Measurements from ENCODE around the gene EFCAB11.

EFCAB11 gene, protein sequence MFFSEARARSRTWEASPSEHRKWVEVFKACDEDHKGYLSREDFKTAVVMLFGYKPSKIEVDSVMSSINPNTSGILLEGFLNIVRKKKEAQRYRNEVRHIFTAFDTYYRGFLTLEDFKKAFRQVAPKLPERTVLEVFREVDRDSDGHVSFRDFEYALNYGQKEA

DNA sequence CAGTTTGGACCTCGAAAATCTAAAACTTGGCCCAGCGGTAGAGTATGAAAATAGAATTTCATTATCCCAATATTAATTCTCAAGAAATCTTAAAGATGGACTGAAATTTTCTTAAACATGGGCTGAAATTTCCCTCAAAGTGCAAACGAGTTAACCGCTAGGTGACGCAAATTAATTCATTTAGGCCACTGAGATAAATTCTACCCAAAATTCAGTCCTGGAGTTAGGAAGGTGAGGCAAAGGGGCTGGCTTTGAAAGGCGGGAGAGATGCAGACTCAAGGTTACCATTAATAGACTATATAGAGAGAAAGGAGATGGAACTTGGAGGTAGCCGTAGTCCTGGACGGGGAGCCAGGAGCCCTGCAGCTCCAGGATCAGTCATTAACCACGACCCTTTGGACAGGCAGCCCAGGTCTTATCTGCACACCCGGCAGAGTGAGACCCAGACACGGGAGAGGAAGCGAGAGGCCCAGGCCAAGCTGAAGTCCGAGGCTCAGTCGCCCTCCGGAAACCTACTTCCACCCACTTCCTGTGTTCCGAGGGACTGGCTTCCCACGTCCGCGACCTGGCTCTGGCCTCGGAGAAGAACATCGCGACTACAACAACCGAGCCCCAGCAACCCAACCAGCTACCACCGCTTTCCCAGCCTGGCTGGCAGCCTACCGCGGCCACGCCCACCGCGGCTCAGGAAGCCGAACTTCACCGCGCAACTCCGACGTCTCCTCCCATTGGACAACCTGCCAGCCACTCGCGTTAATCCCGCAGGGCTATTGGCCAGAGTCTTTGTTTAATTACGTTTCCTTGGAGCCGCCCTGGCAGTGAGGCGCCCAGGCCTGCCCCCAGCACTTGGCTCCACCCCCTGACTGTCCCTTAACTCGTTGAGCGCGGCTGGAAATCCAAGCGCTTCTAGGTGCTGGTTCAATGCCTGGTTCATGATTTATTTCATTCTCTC lies at the start of gene EFCAB11:
TSS of gene EFCAB11 (minus strand) at position 661 of the 952 bp plus-strand sequence. CDS start at position 591, 70 bp downstream.
- peak; percentile 99 for DNase-seq
- TF ChIP-seq GATA1 (IDR thresholded peaks at IDR 0.05; ENCODE audit: low read depth, low read length) (no peak), POLR2A (IDR thresholded peaks at IDR 0.05; ENCODE audit: low read length) (peak; percentile 94)

DNA sequence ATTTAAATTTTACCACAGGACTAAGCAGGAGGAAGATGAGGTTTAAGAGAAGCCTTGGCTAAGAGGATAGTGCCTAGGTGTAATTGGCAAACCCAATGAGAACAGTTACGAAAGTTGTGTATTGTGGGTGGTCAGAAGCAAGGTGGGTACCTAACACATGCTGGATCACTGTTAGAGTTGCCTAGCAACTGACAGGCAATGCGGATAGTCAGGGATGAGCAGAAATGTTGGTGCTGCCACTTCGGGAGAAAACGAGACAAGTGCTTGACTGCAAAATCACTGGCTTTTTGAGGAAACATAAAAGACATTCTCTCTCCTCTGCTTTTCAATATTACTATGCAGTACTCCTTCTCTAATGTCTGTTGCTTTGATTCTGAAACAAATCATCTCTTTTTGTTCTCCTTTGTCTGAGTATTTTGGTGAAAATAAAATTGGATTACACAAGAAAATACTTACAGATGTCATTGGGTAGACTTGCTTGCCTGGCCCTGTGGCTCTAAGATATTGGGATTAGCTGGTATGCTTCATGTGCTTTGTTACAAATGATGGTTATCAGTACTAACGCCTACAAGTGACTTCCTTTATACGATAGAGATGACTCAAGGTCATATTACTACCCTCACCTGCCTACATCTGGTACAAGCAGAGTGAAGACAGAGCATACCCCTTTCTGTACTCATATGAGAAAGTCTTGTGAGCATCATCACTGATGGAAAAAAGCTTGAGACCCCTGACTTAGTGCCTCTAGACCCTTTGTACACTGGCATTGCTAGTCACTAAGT lies 49.2 kb upstream of the EFCAB11 start:
- TF ChIP-seq GATA1 (IDR thresholded peaks at IDR 0.05; ENCODE audit: low read depth, low read length) (no peak), POLR2A (IDR thresholded peaks at IDR 0.05; ENCODE audit: low read length) (no peak)

DNA sequence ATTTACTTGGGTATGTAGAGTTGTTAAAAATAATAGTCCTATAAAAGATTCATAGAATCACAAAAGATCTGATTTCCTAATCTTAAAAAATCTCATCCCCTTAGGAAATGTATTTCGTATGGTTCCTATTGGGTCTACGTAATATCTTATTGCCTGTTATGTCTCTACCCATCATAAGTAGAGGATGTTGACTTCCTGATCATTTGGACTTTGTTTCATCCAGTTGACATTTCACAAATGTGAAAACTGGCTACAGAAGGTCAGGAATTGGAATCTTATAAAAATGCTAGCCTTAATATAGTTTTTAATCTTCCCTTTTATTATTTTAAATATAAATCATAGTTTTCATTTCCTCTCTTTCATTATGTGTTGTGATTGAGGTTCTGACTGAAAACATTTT lies 46.4 kb upstream of the EFCAB11 start:
- DNase-seq = no peak
- no peak for TF ChIP-seq POLR2A (IDR thresholded peaks at IDR 0.05; ENCODE audit: low read length)
- TF ChIP-seq GATA1 (IDR thresholded peaks at IDR 0.05; ENCODE audit: low read depth, low read length) = no peak

More for the DNA sequence above, 49.2 kb upstream of the EFCAB11 start:
- no peak for DNase-seq

- TF ChIP-seq GATA1 (IDR thresholded peaks at IDR 0.05; ENCODE audit: low read depth, low read length) = no peak
- no peak for TF ChIP-seq POLR2A (IDR thresholded peaks at IDR 0.05; ENCODE audit: low read length)
- no peak for DNase-seq
Observed at GRCh38 chr14:89996963-89997362, 42.4 kb upstream of the EFCAB11 start.

GRCh38 chr14:89992273-89992672 lies 37.7 kb upstream of the EFCAB11 start:
- DNase-seq = no peak

GRCh38 chr14:89990623-89991275 lies 36.2 kb upstream of the EFCAB11 start:
- TF ChIP-seq POLR2A (IDR thresholded peaks at IDR 0.05; ENCODE audit: low read length) = no peak
- no peak for TF ChIP-seq GATA1 (IDR thresholded peaks at IDR 0.05; ENCODE audit: low read depth, low read length)

More at GRCh38 chr14:89992273-89992672, 37.7 kb upstream of the EFCAB11 start:
- no peak for TF ChIP-seq POLR2A (IDR thresholded peaks at IDR 0.05; ENCODE audit: low read length)
- no peak for TF ChIP-seq GATA1 (IDR thresholded peaks at IDR 0.05; ENCODE audit: low read depth, low read length)

GRCh38 chr14:89990218-89990617 lies 35.7 kb upstream of the EFCAB11 start:
- TF ChIP-seq GATA1 (IDR thresholded peaks at IDR 0.05; ENCODE audit: low read depth, low read length) (no peak), POLR2A (IDR thresholded peaks at IDR 0.05; ENCODE audit: low read length) (no peak)
- no peak for DNase-seq

More at GRCh38 chr14:89990623-89991275, 36.2 kb upstream of the EFCAB11 start:
- no peak for DNase-seq

GRCh38 chr14:89988787-89989186 lies 34.3 kb upstream of the EFCAB11 start:
- TF ChIP-seq POLR2A (IDR thresholded peaks at IDR 0.05; ENCODE audit: low read length) (no peak), GATA1 (IDR thresholded peaks at IDR 0.05; ENCODE audit: low read depth, low read length) (no peak)
- DNase-seq = no peak

- no peak for DNase-seq
- TF ChIP-seq GATA1 (IDR thresholded peaks at IDR 0.05; ENCODE audit: low read depth, low read length) (no peak), POLR2A (IDR thresholded peaks at IDR 0.05; ENCODE audit: low read length) (no peak)
Observed at GRCh38 chr14:89987161-89987475, 32.6 kb upstream of the EFCAB11 start.

GRCh38 chr14:89986462-89987160 lies 32.1 kb upstream of the EFCAB11 start:
- TF ChIP-seq POLR2A (IDR thresholded peaks at IDR 0.05; ENCODE audit: low read length) (no peak), GATA1 (IDR thresholded peaks at IDR 0.05; ENCODE audit: low read depth, low read length) (no peak)
- no peak for DNase-seq

DNA sequence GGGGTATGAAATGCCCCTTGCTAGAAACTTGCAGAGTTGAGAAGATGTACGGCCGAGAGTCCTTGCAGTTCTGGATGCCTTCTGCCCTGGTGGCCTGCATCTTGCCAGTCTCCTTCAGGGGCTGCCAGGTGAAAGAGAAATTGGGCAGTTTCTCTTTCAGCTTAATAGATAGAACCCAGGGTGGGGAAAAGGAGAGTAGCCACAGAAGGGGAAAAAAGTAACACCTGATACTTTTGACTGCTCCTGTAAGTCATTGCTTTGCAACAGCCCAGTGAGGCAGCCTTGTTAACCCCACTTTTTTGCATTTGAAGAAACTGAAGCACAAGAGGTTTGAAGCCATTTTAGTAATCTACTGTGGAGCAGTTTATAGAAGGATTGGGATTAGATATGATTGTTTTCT lies 28.8 kb upstream of the EFCAB11 start:
- TF ChIP-seq GATA1 (IDR thresholded peaks at IDR 0.05; ENCODE audit: low read depth, low read length) (no peak), POLR2A (IDR thresholded peaks at IDR 0.05; ENCODE audit: low read length) (no peak)
- DNase-seq = no peak

DNA sequence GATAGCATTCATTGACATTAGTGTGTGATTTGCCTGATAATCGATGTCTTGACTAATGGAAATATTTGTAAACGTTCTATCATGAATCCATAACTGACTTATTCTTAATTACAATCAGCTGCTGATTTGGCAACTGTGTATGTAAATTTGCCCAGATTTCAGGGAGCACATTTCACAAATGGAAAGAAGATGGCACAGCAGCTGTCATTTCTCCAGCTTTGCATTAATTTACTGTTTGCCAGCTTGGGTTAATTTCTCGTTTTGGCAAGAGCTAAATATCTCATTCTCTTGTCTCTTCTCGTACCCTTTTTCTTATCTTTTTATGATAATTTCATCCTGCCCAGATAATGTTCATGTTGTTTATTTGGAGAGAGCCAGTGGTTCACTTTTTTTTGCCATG lies 24.1 kb upstream of the EFCAB11 start:
- DNase-seq = no peak
- no peak for TF ChIP-seq GATA1 (IDR thresholded peaks at IDR 0.05; ENCODE audit: low read depth, low read length)
- no peak for TF ChIP-seq POLR2A (IDR thresholded peaks at IDR 0.05; ENCODE audit: low read length)

DNA sequence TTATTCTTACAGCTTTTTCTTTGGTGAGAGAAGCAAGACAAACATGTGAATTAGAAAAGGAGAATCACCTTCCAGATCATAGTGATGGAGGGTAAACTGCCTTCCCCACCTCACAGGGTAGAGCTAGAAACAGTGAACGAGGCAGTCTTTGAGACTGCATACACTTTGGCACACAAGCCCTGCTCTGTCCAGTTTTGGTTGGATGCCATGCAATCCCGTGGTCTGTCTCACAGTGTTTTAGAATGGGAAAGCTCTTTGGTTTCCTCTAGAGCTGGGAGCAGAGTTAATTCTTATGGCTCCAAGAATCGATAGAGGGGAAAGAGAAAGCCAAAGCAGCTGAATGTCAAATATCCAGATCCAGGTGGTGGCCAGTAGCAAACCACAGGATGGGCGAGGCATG lies 23.1 kb upstream of the EFCAB11 start:
- TF ChIP-seq GATA1 (IDR thresholded peaks at IDR 0.05; ENCODE audit: low read depth, low read length) (no peak), POLR2A (IDR thresholded peaks at IDR 0.05; ENCODE audit: low read length) (no peak)
- no peak for DNase-seq

All from erythroblast (primary cell).